Naive thymus-derived CD4-positive, alpha-beta T cell (primary cell): ENCODE results near the gene ETV6. TPM values are rescaled to one million over a fixed set of nuclear protein-coding genes. Genes with fewer than 3 reads are reported as not detected.

Experiments
- ATAC-seq: fragments of 150-1000 bp; cut with Tn5 transposase; 2 replicates; pipeline ENCODE4 v1.10.0; 2021; ENCODE audit warnings: mild to moderate bottlenecking, moderate library complexity
- CTCF ChIA-PET: fragments of 350-600 bp; sonication (Branson Sonifier 250); formaldehyde crosslinking; loops from one replicate; lab custom pipeline; 2021; ENCODE audit warnings: antibody characterized with exemption; lab: Charles Lee
- POLR2A ChIA-PET: fragments of 350-600 bp; sonication (Branson Sonifier 250); formaldehyde crosslinking; loops from one replicate; lab custom pipeline; 2021; ENCODE audit warnings: antibody characterized with exemption, inconsistent platforms; lab: Charles Lee
- DNase-seq, 9 donors: peaks; one replicate each; pipeline versions ENCODE4 v3.0.0 to v3.0.0-alpha.2; 2020 to 2022; ENCODE audit warnings: mixed read lengths in 1 of 9
- H3K27ac ChIP-seq: one replicate; pipeline ENCODE4 v1.7.0; 2013; ENCODE audit warnings: mild to moderate bottlenecking, low read depth, low read length, moderate library complexity
- H3K27me3 ChIP-seq, 2 donors: one replicate each; pipeline ENCODE4 v1.7.0; 2013; ENCODE audit warnings: low read length in 2 of 2, mild to moderate bottlenecking in 2 of 2, moderate library complexity in 2 of 2; ENCODE audit not compliant: control insufficient read depth in 2 of 2, insufficient read depth in 2 of 2
- H3K36me3 ChIP-seq, 3 experiments: 1 replicate in 2 of 3; 2 replicates in 1 of 3; pipeline ENCODE4 v1.7.0; 2013; ENCODE audit warnings: low read length in 3 of 3, mild to moderate bottlenecking in 3 of 3, moderate library complexity in 1 of 3; ENCODE audit not compliant: insufficient read depth in 3 of 3, control insufficient read depth in 2 of 3
- H3K4me1 ChIP-seq, 2 donors: one replicate each; pipeline ENCODE4 v1.7.0; 2013; ENCODE audit warnings: low read length in 2 of 2, mild to moderate bottlenecking in 2 of 2, moderate library complexity in 1 of 2; ENCODE audit not compliant: control insufficient read depth in 2 of 2, insufficient read depth in 2 of 2
- H3K4me3 ChIP-seq: 2 replicates; pipeline ENCODE4 v1.7.0; 2013; ENCODE audit warnings: mild to moderate bottlenecking, low read length
- H3K9me3 ChIP-seq, 3 experiments: 1 replicate in 2 of 3; 2 replicates in 1 of 3; pipeline ENCODE4 v1.7.0; 2013; ENCODE audit warnings: low read length in 3 of 3; ENCODE audit not compliant: control insufficient read depth in 2 of 3
- H3K27ac Mint-ChIP-seq, 9 donors: one replicate each; pipeline ENCODE4 v1.8.0; 2020 to 2022; ENCODE audit warnings: mixed read lengths in 9 of 9, mild to moderate bottlenecking in 8 of 9, moderate library complexity in 5 of 9, inconsistent platforms in 2 of 9
- H3K27me3 Mint-ChIP-seq, 5 donors: one replicate each; pipeline ENCODE4 v1.8.0; 2021 to 2022; ENCODE audit warnings: mixed read lengths in 5 of 5, mild to moderate bottlenecking in 1 of 5
- H3K36me3 Mint-ChIP-seq, 5 donors: one replicate each; pipeline ENCODE4 v1.8.0; 2020 to 2022; ENCODE audit warnings: mixed read lengths in 5 of 5, mild to moderate bottlenecking in 3 of 5, inconsistent platforms in 1 of 5
- H3K4me1 Mint-ChIP-seq, 7 donors: one replicate each; pipeline ENCODE4 v1.8.0; 2020 to 2022; ENCODE audit warnings: mixed read lengths in 7 of 7, mild to moderate bottlenecking in 3 of 7, inconsistent platforms in 1 of 7
- H3K4me3 Mint-ChIP-seq, 10 donors: one replicate each; pipeline ENCODE4 v1.8.0; 2020 to 2022; ENCODE audit warnings: mild to moderate bottlenecking in 10 of 10, mixed read lengths in 10 of 10, moderate library complexity in 6 of 10, inconsistent platforms in 2 of 10
- H3K9me3 Mint-ChIP-seq, 11 donors: one replicate each; pipeline ENCODE4 v1.8.0; 2020 to 2022; ENCODE audit warnings: mixed read lengths in 11 of 11, mild to moderate bottlenecking in 4 of 11, inconsistent platforms in 1 of 11, moderate library complexity in 1 of 11
- intact Hi-C, 2 donors: fragments of 100-400 bp; cut with micrococcal nuclease; formaldehyde crosslinking; loops; one replicate each; pipeline ENCODE4 v1.15.1; 2023
- polyA plus RNA-seq, 2 donors: library from polyadenylated mRNA; unstranded; fragments of 300-500 nt; fragmentation: Illumina TruSeq; gene quantifications; one replicate each; pipeline ENCODE4 v1.2.3, GENCODE V29; 2021
- total RNA-seq, 6 experiments: library from RNA in 5 of 6; stranded (reverse) in 5 of 6; gene quantifications; 1 replicate in 5 of 6; 2 replicates in 1 of 6; pipeline ENCODE4 v1.2.3 and lab custom pipeline; 2021 to 2026

Gene ETV6
- total and polyA plus RNA-seq, 7 experiments from 2014 or later = 2.2 to 70.3 (median 25.3) TPM

- CTCF ChIA-PET = no interaction called here
- H3K4me3 ChIP-seq = no peak overlapping the region
- H3K9me3 ChIP-seq = no peaks in the 10 kb centered on the region
- no peak overlapping the region for H3K4me3 Mint-ChIP-seq
- peaks cover 0 to under 1% (median 0%) of the 10 kb centered on the region in 3 experiments for H3K36me3 ChIP-seq
- no peaks in the 10 kb centered on the region for H3K9me3 Mint-ChIP-seq
- no peak for ATAC-seq
- intact Hi-C loops = no loop called here
- H3K27me3 Mint-ChIP-seq = no peaks in the 10 kb centered on the region
- no peaks in the 10 kb centered on the region for H3K27me3 ChIP-seq
- no peak overlapping the region for H3K27ac Mint-ChIP-seq
- peaks cover 14 to 53% (median 24%) of the 10 kb centered on the region in 7 donors for H3K4me1 Mint-ChIP-seq
- DNase-seq = no peak
- H3K36me3 Mint-ChIP-seq = peaks cover 0 to 17% (median 0%) of the 10 kb centered on the region in 5 donors
- H3K27ac ChIP-seq = no peak overlapping the region
- peaks cover 0 to 6% of the 10 kb centered on the region in 2 donors for H3K4me1 ChIP-seq
- POLR2A ChIA-PET = no interaction called here
Measured at GRCh38 chr12:11897923-11898322, 248.4 kb downstream of the ETV6 start.

DNA sequence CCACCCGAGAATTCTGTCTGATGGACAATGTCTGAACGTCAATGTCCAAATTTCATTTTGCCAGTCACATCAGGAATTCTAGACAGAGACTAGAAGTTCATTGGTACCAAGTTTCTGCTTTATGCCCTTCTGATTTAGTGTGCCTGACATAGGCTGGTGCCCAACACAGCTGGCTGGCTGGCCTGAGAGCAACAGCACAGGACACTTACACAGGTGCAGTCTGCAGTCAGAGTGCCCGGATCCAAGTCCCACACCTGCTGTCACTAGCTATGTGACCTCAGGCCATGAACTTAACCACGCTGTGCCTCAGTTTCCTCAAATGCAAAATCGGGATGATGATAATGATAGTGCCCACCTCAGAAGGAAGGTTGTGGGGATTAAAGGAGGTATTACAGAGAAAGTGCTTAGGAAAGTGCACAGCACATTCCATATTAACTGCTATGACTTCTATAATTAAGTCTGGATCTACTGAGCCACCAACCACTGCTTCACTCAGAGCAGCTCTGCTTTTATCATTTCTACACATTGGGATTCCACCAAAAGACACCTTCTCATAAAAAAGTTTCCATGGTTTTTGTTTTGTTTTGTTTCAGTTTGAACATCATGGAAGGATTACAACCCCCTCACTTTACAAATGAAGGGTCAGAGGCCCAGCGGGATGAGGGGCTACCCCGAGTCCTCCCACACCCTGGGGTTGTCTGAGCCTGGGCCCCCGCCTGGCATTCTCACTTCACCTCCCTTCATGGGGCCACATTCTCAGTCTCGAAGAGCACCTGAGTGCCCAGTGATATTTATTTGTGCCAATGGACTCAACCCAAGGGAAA is 252.4 kb downstream of the ETV6 start:
- ChIA-PET CTCF (interaction anchor here (0.7 kb wide), 2 partner anchors 14 to 98 kb away, joined by 3 to 4 read pairs; no protein-coding TSS in a partner anchor), POLR2A (no interaction called here)
- Histone ChIP-seq H3K36me3 (no peaks in the 10 kb centered on the region), H3K27ac (no peak overlapping the region), H3K27me3 (no peaks in the 10 kb centered on the region), H3K4me1 (peaks cover 0 to 6% of the 10 kb centered on the region in 2 donors), H3K9me3 (no peaks in the 10 kb centered on the region), H3K4me3 (no peak overlapping the region)
- peaks cover 17 to 60% (median 44%) of the 10 kb centered on the region in 7 donors for H3K4me1 Mint-ChIP-seq
- peaks cover 0 to 19% (median 4%) of the 10 kb centered on the region in 5 donors for H3K36me3 Mint-ChIP-seq
- H3K27ac Mint-ChIP-seq = peak overlapping the region in 3 of 9 donors; percentile 29 to 73 (median 71)
- no peaks in the 10 kb centered on the region for H3K27me3 Mint-ChIP-seq
- ATAC-seq = no peak
- peaks cover 0 to 6% (median 4%) of the 10 kb centered on the region in 11 donors for H3K9me3 Mint-ChIP-seq
- intact Hi-C loops = loop anchor here in 1 of 2 donors (1.0 to 5.0 kb wide), 3 partner anchors 79 to 130 kb away; no protein-coding TSS in a partner anchor
- peak in 1 of 9 donors; percentile 79 for DNase-seq
- peak overlapping the region in 8 of 10 donors; percentile 10 to 71 (median 36) for H3K4me3 Mint-ChIP-seq

- Mint-ChIP-seq H3K27ac (peak overlapping the region in 2 of 9 donors; percentile 29 to 71), H3K9me3 (peaks cover 0 to 12% (median 4%) of the 10 kb centered on the region in 11 donors), H3K36me3 (peaks cover under 1 to 18% (median 4%) of the 10 kb centered on the region in 5 donors), H3K4me3 (peak overlapping the region in 8 of 10 donors; percentile 10 to 71 (median 36)), H3K4me1 (peaks cover 17 to 58% (median 41%) of the 10 kb centered on the region in 7 donors), H3K27me3 (no peaks in the 10 kb centered on the region)
- ChIA-PET POLR2A (no interaction called here), CTCF (interaction anchor here (0.7 kb wide), 2 partner anchors 14 to 98 kb away, joined by 3 to 4 read pairs; no protein-coding TSS in a partner anchor)
- H3K4me1 ChIP-seq = peaks cover 0 to 6% of the 10 kb centered on the region in 2 donors
- H3K4me3 ChIP-seq = no peak overlapping the region
- DNase-seq (no peak), ATAC-seq (no peak)
- no peaks in the 10 kb centered on the region for H3K36me3 ChIP-seq
- no peak overlapping the region for H3K27ac ChIP-seq
- no peaks in the 10 kb centered on the region for H3K27me3 ChIP-seq
- H3K9me3 ChIP-seq = no peaks in the 10 kb centered on the region
- intact Hi-C loops = loop anchor here in 1 of 2 donors (1.0 to 5.0 kb wide), 3 partner anchors 79 to 130 kb away; no protein-coding TSS in a partner anchor
Measured at GRCh38 chr12:11902525-11902875, 253.0 kb downstream of the ETV6 start.

- H3K27ac ChIP-seq = no peak overlapping the region
- intact Hi-C loops = loop anchor here in 1 of 2 donors (5.0 kb wide), 1 partner anchor 128 kb away; no protein-coding TSS in a partner anchor
- no peaks in the 10 kb centered on the region for H3K27me3 ChIP-seq
- H3K4me3 ChIP-seq = no peak overlapping the region
- ATAC-seq (no peak), DNase-seq (no peak)
- H3K27ac Mint-ChIP-seq = no peak overlapping the region
- no peaks in the 10 kb centered on the region for H3K36me3 ChIP-seq
- H3K9me3 Mint-ChIP-seq = peaks cover 2 to 23% (median 9%) of the 10 kb centered on the region in 11 donors
- no peak overlapping the region for H3K4me3 Mint-ChIP-seq
- H3K27me3 Mint-ChIP-seq = peaks cover 0 to 4% (median 0%) of the 10 kb centered on the region in 5 donors
- H3K36me3 Mint-ChIP-seq = peaks cover 3 to 25% (median 7%) of the 10 kb centered on the region in 5 donors
- peaks cover 0 to 6% of the 10 kb centered on the region in 2 donors for H3K4me1 ChIP-seq
- H3K9me3 ChIP-seq = no peaks in the 10 kb centered on the region
- ChIA-PET POLR2A (no interaction called here), CTCF (interaction anchor here (0.6 kb wide), 1 partner anchor 168 kb away, joined by 3 read pairs; no protein-coding TSS in a partner anchor)
- H3K4me1 Mint-ChIP-seq = peaks cover 14 to 57% (median 41%) of the 10 kb centered on the region in 7 donors
Measured at GRCh38 chr12:11904124-11904523, 254.7 kb downstream of the ETV6 start.

- peak overlapping the region in 2 of 10 donors; percentile 17 to 37 for H3K4me3 Mint-ChIP-seq
- no peak overlapping the region for H3K4me3 ChIP-seq
- peaks cover 0 to 4% (median 0%) of the 10 kb centered on the region in 5 donors for H3K27me3 Mint-ChIP-seq
- ATAC-seq (no peak), DNase-seq (no peak)
- H3K4me1 Mint-ChIP-seq = peaks cover 14 to 49% (median 41%) of the 10 kb centered on the region in 7 donors
- no peaks in the 10 kb centered on the region for H3K27me3 ChIP-seq
- no peak overlapping the region for H3K27ac ChIP-seq
- H3K9me3 Mint-ChIP-seq = peaks cover 3 to 27% (median 14%) of the 10 kb centered on the region in 11 donors
- peaks cover 0 to 6% of the 10 kb centered on the region in 2 donors for H3K4me1 ChIP-seq
- intact Hi-C loops = no loop called here
- POLR2A ChIA-PET = no interaction called here
- CTCF ChIA-PET = interaction anchor here (0.9 kb wide), 1 partner anchor 128 kb away, joined by 4 read pairs; no protein-coding TSS in a partner anchor
- H3K9me3 ChIP-seq = no peaks in the 10 kb centered on the region
- peaks cover 5 to 34% (median 7%) of the 10 kb centered on the region in 5 donors for H3K36me3 Mint-ChIP-seq
- H3K36me3 ChIP-seq = no peaks in the 10 kb centered on the region
- peak overlapping the region in 8 of 9 donors; percentile 17 to 77 (median 38) for H3K27ac Mint-ChIP-seq
Measured at GRCh38 chr12:11905534-11905933, 256.1 kb downstream of the ETV6 start.

DNA sequence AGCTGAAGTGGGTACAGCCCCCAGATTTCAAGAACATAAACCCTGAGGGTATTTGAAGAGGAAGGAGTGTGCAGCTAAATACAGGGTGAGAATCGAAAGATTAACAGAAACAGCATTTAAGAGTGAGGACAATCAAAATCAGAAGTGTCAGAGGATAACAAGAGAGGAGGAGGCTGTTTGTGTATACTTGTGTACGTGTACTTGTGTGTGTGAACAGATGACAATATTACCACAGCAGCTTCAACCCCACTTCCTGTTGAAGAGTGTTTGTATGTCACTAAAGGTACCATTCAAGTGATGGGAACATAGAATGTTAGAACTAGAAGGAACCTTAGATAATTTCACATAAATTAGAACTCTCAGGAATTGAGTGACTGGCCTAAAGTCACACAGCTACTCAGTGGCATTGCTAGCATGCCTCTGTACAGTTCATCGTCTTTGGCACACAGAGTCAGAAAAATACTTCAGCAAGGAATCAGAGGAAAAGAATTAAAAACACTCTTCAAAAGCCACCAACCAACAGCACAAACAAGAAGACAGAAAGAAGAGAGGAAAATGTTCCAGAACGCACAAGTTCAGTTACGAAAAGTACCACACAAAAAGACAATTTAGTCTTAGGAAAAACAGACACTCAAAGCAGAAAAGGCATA is 256.9 kb downstream of the ETV6 start:
- POLR2A ChIA-PET = interaction anchor here (0.7 kb wide), 1 partner anchor 76 kb away, joined by 3 read pairs; no protein-coding TSS in a partner anchor
- peaks cover 0 to 6% of the 10 kb centered on the region in 2 donors for H3K4me1 ChIP-seq
- ATAC-seq = no peak
- H3K4me3 ChIP-seq = no peak overlapping the region
- H3K27me3 ChIP-seq = no peaks in the 10 kb centered on the region
- Mint-ChIP-seq H3K4me3 (peak overlapping the region in 6 of 10 donors; percentile 2 to 69 (median 38)), H3K27me3 (peaks cover 0 to 4% (median 0%) of the 10 kb centered on the region in 5 donors), H3K27ac (peak overlapping the region in 8 of 9 donors; percentile 3 to 89 (median 58)), H3K36me3 (peaks cover 5 to 36% (median 7%) of the 10 kb centered on the region in 5 donors), H3K4me1 (peaks cover 11 to 45% (median 41%) of the 10 kb centered on the region in 7 donors), H3K9me3 (peaks cover 3 to 29% (median 14%) of the 10 kb centered on the region in 11 donors)
- CTCF ChIA-PET = interaction anchor here (0.9 kb wide), 1 partner anchor 127 kb away, joined by 4 read pairs; no protein-coding TSS in a partner anchor
- peak in 3 of 9 donors; percentile 13 to 19 (median 14) for DNase-seq
- intact Hi-C loops = no loop called here
- H3K27ac ChIP-seq = no peak overlapping the region
- H3K36me3 ChIP-seq = no peaks in the 10 kb centered on the region
- no peaks in the 10 kb centered on the region for H3K9me3 ChIP-seq
